ENCODE data around the gene ZNF148.

ZNF148 gene

DNA sequence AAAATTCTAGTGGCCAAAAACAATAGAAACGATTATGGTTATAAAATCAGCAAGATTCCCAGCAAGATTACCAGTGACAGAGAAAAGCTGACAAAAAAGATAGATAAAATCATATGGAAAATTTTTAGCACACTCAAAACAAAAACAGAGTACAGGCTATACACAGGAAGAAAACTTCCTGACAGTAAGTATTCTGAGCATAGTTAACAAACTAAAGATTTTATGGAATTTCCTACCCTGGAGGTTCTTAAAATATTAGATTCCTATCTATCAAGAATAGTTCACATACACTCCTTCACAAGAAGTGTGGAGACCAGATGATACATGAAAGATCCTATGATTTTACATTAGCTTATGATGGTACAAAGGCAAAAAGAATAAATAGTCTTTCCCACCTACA, 50.8 kb downstream of the ZNF148 start:
- DNase-seq, result no peak

GRCh38 chr3:125322917-125323316, 52.2 kb downstream of the ZNF148 start:
- DNase-seq, result no peak

DNA sequence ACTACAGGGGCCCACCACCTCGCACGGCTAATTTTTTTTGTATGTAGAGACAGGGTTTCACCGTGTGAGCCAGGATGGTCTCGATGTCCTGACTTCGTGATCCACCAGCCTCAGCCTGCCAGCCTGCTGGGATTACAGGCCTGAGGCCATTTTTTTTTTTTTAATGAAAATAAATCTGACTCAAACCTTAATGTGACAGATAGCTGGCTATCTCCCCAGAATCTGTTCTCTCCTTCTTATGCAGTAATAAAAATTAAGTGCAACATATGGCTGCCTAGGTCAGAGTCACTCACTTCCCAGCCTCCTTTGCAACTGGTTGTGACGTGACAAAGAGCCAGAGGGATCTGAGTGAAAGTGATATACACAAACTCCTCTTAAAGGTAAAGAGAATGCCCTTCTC, 53.0 kb downstream of the ZNF148 start:
- no peak for DNase-seq

DNA sequence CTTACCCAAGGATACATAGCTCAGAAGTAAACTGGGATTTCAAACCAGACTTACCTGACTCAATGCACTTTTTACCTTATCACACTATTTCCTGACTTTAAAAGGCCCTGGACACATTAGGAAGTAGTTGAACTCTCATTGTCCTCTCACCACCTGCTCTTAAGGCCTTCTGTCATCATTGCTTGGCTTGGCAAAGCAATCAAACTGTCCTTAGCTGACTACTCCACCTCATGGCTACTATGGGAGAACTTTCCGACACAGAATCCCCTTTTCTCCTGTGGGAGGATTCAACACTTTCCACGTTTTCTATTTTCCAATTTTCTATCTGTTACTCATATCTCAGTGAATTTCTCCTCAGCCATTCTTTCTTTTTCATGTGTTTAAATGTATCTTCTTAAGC, 55.4 kb downstream of the ZNF148 start:
- no peak for DNase-seq

- no peak for DNase-seq
Measured at GRCh38 chr3:125318871-125319270, 56.3 kb downstream of the ZNF148 start.

DNA sequence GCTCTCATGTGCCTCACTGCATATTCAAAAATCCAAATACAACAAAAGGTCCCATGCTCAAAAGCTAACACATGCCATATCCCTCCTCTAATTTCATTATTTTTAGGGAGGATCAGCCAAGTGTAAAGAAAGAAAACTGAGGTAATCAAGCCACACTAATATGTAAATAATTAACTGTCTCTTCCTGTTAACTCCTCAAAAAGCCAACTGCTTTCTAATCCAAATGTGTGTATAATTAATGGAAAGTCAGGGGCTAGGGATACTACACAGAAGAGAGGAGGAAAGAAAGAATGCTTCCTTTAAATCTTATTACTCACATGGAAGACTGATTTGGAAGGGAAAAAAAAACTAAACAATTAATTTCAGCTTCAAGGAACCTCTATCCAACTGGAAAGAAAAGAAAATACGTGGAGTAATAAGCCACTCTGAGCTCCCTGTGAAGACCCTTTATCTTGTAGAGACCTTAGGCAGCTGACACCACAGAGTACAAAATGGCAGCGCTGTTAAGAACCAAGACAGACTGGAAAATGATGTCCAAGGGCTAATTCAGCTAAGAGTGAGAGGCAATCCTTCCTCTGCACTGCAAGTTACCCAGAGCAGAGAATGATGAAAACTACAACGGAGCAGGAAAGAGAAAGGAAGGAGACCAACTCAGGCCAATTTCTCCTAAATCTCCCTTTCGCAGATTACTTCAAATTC, 56.8 kb downstream of the ZNF148 start:
- DNase-seq, result no peak

DNA sequence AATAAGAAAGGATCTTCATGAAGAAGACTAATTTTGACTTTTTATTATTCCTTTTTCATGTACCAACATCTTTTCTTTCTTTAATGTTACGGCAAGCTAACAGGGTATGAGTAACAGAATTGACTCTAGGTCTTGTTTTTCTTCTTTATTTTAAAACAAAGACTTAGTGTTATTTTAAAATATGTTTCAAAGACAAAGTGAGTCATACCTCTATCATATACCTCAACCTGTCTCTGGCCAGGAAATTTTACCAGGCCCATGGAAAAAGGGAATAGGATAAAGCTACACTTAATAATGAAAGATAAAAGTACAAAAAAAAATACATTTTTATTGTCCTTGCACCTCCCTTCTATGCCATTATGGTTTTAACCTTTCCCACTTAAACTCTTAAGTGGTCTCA, 57.4 kb downstream of the ZNF148 start:
- DNase-seq, result no peak

GRCh38 chr3:125316949-125317348, 58.2 kb downstream of the ZNF148 start:
- DNase-seq, result no peak

DNA sequence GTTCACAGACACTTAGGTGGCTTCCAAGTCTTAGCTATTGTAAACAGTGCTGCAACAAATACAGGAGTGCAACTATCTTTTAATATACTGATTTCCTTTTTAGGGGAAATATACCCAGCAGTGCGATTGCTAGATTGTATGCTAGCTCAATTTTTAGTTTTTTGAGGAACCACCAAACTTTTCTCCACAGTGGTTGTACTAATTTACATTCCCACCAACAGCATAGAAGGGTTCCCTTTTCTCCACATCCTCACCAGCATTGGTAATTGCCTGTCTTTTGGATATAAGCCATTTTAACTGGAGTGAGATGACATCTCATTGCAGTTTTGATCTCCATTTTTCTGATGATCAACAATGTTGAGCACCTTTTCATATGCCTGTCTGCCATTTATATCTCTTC, 58.9 kb downstream of the ZNF148 start:
- DNase-seq, result no peak

DNA sequence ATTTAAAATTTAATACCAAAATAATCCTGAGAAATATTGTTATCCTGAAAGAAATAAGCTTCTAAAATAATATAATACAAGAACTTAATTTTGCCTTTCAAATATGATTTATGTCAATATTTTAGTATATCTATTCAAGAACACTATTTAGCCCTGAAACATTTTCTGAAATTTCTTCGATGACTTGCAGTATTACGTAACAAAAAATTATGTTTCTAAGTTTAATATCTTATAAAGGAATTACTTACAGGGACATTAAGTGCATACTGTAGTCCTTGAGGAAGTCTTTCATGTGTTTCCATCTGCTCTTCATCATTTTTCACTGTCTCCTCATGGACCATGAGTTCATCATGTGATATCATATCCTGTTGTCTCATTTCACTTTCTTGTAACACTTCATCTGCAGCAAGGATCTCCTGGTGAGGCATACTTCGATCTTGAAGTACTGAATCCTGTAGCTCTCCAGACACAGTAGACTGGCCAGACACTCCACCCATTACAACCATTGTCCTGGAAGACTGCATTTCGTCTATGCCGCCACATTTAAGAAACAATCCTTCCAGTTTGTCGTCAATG, 62.0 kb downstream of the ZNF148 start:
- no peak for DNase-seq

GRCh38 chr3:125310623-125311081, 64.5 kb downstream of the ZNF148 start:
- no peak for DNase-seq

DNA sequence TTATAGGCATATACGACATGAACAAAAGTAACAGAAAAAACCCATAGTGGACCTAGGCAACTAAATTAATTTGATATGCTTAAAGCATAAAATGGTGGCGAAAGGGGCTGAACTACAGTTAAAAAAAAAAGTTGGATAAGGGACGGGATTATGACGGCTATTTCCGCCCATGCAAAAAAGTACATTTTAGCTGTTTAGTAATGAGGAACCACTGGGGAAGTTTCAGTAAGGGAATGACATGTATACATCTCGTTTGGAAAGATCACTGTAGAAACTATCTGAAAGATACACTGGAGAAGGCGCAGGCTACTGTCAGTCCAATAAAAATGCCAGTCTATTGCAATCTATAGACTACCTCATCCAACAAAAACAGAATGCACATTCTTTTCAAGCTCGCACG, 65.6 kb downstream of the ZNF148 start:
- no peak for DNase-seq

DNA sequence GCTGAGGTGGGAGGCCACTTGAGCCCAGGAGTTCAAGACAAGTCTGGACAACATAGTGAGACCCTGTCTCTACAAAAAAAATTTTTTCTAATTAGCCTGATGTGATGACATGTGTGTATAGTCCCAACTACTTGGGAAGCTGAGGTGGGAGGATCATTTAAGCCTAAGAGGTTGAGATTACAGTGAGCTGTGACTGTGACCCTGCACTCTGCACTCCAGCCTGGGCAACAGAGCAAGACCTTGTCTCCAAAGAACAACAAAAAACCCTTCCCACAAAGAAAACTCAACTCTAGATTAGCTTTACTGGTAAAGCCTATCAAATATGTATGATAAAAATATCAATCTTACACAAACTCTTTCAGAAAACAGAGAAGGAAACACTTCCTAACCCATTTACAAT, 68.5 kb downstream of the ZNF148 start:
- DNase-seq, result no peak

GRCh38 chr3:125302932-125303331, 72.2 kb downstream of the ZNF148 start:
- DNase-seq, result no peak

DNA sequence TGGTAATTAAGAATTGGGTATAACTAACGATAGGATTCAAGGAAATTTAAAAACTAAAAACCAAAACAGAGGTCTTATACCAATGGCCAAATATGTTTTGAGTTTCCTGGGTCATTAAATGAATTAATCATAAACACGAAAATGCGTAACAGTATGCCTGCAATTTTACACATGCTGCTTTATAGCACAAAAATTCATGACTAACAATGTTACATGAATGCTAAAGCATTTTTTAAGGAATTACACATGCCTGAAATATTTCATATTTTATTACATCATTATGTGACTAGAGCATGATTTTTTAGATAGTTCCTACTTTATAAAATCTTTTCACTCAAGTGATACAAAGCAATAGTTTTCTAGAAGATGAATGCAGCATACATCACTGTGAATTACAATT, 74.7 kb downstream of the ZNF148 start:
- DNase-seq, result no peak

DNA sequence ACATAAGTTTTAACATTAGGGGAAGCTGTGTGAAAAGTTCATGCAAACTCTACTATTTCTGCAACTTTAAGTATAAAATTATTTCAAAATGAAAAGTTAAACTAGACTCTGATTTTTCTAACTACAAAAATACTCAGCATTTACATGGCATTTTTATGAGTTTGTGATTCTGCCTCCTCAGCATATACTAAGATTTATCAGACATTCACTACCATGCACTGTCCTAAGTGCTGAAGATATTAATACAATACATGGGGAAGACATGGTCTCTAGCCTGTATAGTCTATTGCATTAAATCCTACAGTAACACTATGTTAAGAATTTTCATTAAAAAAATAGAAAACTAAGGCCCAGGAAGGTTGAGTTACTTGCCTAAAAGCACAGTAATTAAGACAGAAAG, 80.7 kb downstream of the ZNF148 start:
- no peak for DNase-seq

DNA sequence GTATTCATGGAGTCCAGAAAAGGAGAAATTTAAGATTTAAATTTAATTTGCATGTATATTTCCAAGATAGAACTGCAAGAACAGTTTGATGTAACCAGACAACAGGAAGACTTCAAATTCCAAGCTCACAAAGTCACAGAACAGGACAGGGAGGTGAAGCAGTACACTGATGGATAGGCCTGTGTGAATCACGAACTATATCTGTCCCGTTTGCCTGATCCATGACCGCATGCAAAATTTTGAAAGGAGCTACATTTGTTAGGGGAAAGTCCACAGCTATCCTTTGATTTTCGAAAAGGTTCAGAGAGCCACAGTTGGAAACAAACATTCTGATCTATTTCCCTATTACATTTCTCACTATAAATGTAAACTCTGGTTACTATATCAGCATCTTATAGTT, 83.1 kb downstream of the ZNF148 start:
- DNase-seq, result no peak

- DNase-seq, result no peak
Measured at GRCh38 chr3:125289429-125289981, 85.6 kb downstream of the ZNF148 start.

DNA sequence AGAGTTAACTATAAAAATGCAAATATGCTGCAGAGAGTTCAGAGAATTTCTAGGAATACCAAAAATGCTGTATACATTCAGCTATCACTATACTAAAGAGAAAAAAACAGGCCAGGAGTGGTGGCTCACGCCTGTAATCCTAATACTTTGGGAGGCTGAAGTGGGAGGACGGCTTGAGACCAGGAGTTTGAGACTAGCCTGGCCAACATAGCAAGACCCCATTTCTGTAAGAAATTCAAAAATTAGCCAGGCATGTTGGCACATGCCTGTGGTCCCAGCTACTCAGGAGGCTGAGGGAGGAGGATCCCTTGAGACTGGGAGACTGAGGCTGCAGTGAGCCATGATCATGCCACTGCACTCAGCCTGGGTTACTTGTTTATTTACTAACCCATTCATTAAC, 87.9 kb downstream of the ZNF148 start:
- DNase-seq, result no peak

GRCh38 chr3:125281381-125281780, 93.7 kb downstream of the ZNF148 start:
- no peak for DNase-seq

DNA sequence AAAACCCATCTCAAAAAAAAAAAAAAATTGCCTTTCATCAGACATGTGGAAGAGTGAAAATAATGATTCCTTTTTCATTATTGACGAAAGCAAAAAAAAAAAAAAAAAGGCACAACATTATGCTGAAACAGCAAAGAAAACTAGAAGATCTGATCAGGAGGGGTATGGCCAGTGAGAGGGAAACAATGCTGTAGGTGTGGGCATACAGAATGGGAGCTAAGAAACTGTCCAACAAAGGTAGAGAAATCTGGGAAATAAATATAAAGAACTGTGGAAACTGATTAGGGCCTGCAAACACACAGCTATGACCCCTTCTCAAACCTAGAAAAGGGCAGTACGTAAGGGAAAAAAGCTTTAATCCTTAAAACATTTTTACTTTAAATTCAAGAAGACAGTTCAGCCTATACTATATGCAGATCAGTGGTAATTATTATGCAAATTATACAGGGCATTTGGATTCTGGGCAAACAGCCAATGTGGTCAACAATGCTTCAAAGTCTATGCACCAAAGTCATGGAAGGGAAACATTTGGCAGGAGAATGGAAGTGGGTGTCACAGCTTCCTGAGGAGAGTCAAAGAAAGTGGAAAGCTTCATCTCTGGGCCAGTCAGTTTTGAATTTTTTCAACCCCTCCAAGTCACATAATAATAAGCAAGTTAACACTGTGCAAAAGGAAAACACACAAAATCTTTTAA, 94.3 kb downstream of the ZNF148 start:
- DNase-seq, result no peak

- no peak for DNase-seq
Measured at GRCh38 chr3:125278155-125278554, 97.0 kb downstream of the ZNF148 start.

DNA sequence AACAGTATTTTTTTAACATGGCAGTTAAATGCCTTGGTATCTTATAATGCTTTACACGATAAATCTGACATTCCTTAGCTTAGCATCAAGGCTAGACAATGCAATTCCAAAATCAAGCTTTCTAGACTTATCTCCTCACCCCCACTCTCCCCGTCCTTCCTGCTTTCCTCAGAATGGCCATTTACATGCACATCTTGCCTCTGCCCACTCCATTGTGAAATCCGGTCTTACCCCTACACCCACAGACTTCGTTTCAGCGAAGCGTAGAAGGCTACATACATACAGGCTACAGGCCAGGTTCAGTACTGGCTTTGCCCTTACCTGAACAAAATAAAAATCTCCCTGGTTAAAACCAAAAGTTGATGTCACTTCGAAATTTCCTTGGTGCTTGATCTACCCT, 104.0 kb downstream of the ZNF148 start:
- no peak for DNase-seq

- no peak for DNase-seq
Measured at GRCh38 chr3:125267460-125267859, 107.7 kb downstream of the ZNF148 start.
